ENCODE results near the gene MICU1.
A peak's percentile ranks its signal among the peaks of the same experiment; 100 is the strongest.

MICU1 gene

GRCh38 chr10:72323108-72323749 lies 302.6 kb downstream of the MICU1 start:
- no peak for DNase-seq

GRCh38 chr10:72322280-72323058 lies 303.4 kb downstream of the MICU1 start:
- peak; percentile 67 for DNase-seq

- DNase-seq = no peak
These were observed 303.9 kb downstream of the MICU1 start for GRCh38 chr10:72322030-72322279.

GRCh38 chr10:72321248-72322029 lies 304.4 kb downstream of the MICU1 start:
- no peak for DNase-seq

GRCh38 chr10:72320676-72321247 lies 305.1 kb downstream of the MICU1 start:
- peak; percentile 68 for DNase-seq

- DNase-seq = peak; percentile 87
These were observed 306.2 kb downstream of the MICU1 start for GRCh38 chr10:72319416-72320254.

- DNase-seq = no peak
These were observed 307.2 kb downstream of the MICU1 start for GRCh38 chr10:72318418-72319262.
